ENCODE data around the gene OR8G5.

The OR8G5 gene

GRCh38 chr11:124311670-124312069 lies 55.5 kb downstream of the OR8G5 start:
- TF ChIP-seq CTCF (conservative IDR thresholded peaks at IDR 0.05): no peak
- H3K27ac ChIP-seq: no peak overlapping the region

GRCh38 chr11:124313131-124313530 lies 57.0 kb downstream of the OR8G5 start:
- H3K27ac ChIP-seq: no peak overlapping the region
- no peak for TF ChIP-seq CTCF (conservative IDR thresholded peaks at IDR 0.05)

GRCh38 chr11:124313849-124314248 lies 57.7 kb downstream of the OR8G5 start, which contains the start of gene OR8D1:
Gene OR8D1, minus strand, starts transcription at chr11:124313949. Its CDS starts 3,183 bp downstream, at chr11:124310766.
- TF ChIP-seq CTCF (conservative IDR thresholded peaks at IDR 0.05): no peak
- H3K27ac ChIP-seq: no peak within 1 kb of the TSS

GRCh38 chr11:124315052-124315451 lies 58.9 kb downstream of the OR8G5 start:
- no peak for TF ChIP-seq CTCF (conservative IDR thresholded peaks at IDR 0.05)
- no peak overlapping the region for H3K27ac ChIP-seq
